Hepatocyte (in vitro differentiated cells): ENCODE data around the gene GNAZ. TPM values are rescaled to one million over a fixed set of nuclear protein-coding genes. Genes with fewer than 3 reads are reported as not detected.
A peak's percentile ranks its signal among the peaks of the same experiment; 100 is the strongest.

ENCODE experiments used
- DNase-seq: peaks from one replicate; pipeline ENCODE4 v3.0.0-alpha.2; 2016; ENCODE audit warnings: low spot score
- H2AFZ ChIP-seq: fragments of 200-600 bp; sonication (generic); 2 replicates; pipeline ENCODE4 v1.6.0; 2016; ENCODE audit warnings: antibody characterized with exemption, mild to moderate bottlenecking
- H3K27ac ChIP-seq: fragments of 200-600 bp; sonication (generic); 2 replicates; pipeline ENCODE4 v1.5.1; 2016; ENCODE audit warnings: mild to moderate bottlenecking
- H3K27me3 ChIP-seq: fragments of 200-600 bp; sonication (generic); 2 replicates; pipeline ENCODE4 v1.6.1; 2016
- H3K36me3 ChIP-seq: fragments of 200-600 bp; sonication (generic); replicated peaks from 2 replicates; pipeline ENCODE4 v1.5.1; 2016; ENCODE audit warnings: low read depth; ENCODE audit not compliant: insufficient read depth
- H3K4me1 ChIP-seq: fragments of 200-600 bp; sonication (generic); 2 replicates; pipeline ENCODE4 v1.5.1; 2016; ENCODE audit warnings: mild to moderate bottlenecking, moderate library complexity; ENCODE audit not compliant: insufficient read depth
- H3K4me2 ChIP-seq: fragments of 200-600 bp; sonication (generic); 2 replicates; pipeline ENCODE4 v1.6.0; 2016
- H3K4me3 ChIP-seq: fragments of 200-600 bp; sonication (generic); 2 replicates; pipeline ENCODE4 v1.5.1; 2016; ENCODE audit warnings: mild to moderate bottlenecking
- H3K79me2 ChIP-seq: fragments of 200-600 bp; sonication (generic); 2 replicates; pipeline ENCODE4 v1.6.0; 2017; ENCODE audit warnings: mild to moderate bottlenecking
- H3K9me2 ChIP-seq: fragments of 200-600 bp; sonication (generic); replicated peaks from 2 replicates; pipeline ENCODE4 v1.6.0; 2017; ENCODE audit warnings: mild to moderate bottlenecking; ENCODE audit not compliant: insufficient read depth
- H3K9me3 ChIP-seq: fragments of 200-600 bp; sonication (generic); 2 replicates; pipeline ENCODE4 v1.5.1; 2016; ENCODE audit warnings: low read depth, mild to moderate bottlenecking
- H4K20me1 ChIP-seq: fragments of 200-600 bp; sonication (generic); 2 replicates; pipeline ENCODE4 v1.6.0; 2016; ENCODE audit warnings: mild to moderate bottlenecking; ENCODE audit not compliant: insufficient read depth, poor library complexity, severe bottlenecking
- CTCF ChIP-seq: fragments of 200-600 bp; sonication (generic); IDR thresholded peaks from 2 replicates; pipeline ENCODE4 v1.5.1; 2016; ENCODE audit warnings: antibody characterized with exemption, mild to moderate bottlenecking; ENCODE audit not compliant: poor library complexity
- EZH2 ChIP-seq: fragments of 200-600 bp; sonication (generic); IDR thresholded peaks from 2 replicates; pipeline ENCODE4 v1.6.1; 2016; ENCODE audit warnings: antibody characterized with exemption, mild to moderate bottlenecking, borderline replicate concordance
- EZH2phosphoT487 ChIP-seq: fragments of 200-600 bp; sonication (generic); IDR thresholded peaks from one replicate; pipeline ENCODE4 v1.6.1; 2018; ENCODE audit warnings: antibody characterized with exemption, mild to moderate bottlenecking, low read depth, moderate library complexity; ENCODE audit not compliant: unreplicated experiment, severe bottlenecking
- WGBS: methylation state at CpG from one replicate; pipeline ENCODE4 v1.1.6; 2016; ENCODE audit warnings: low lambda C conversion rate; ENCODE audit errors: missing lambda C conversion rate; 5-methylcytosine and 5-hydroxymethylcytosine counted together
- polyA plus RNA-seq: library from polyadenylated mRNA; unstranded; fragments of >200 nt; fragmentation: Nextera tagmentation; extraction: Ambion mirVana; gene quantifications from 2 replicates; pipeline ENCODE4 v1.2.1, GENCODE V29; 2016
- total RNA-seq: library from RNA; depleted of rRNA; stranded (reverse); fragments of >200 nt; gene quantifications from 2 replicates; pipeline ENCODE4 v1.2.3, GENCODE V29; 2014

The GNAZ gene
- total and polyA plus RNA-seq, 2 experiments from 2014 or later: 3.4 to 4.1 TPM

DNA sequence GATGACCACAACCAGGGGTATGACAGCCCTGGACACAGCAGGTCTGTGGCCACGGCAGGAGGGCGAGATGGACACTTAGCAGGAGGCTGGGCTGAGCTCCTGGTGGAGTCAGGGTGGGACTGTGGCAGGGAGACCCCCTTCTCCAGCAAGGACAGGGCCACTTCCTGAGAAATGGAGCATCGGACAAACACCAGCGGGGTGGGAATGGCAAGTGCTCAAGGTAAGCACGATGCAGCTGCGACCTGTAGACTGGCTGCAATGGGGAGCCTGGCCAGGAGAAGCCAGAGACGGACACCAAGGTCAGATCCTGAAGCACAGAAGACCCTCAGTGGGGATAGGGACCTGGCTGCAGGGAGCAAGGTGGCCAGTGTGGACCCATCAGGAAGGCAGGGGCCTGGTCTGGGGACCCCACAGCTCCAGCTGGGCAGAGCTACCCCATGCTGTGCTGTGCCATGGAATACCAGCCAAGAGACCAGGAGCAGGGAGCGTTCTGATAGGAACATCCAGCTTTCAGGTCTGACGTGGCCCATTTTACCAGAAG, 42.2 kb downstream of the GNAZ start:
- H3K4me1 ChIP-seq: no peaks in the 10 kb centered on the region
- DNase-seq: no peak
- no peaks in the 10 kb centered on the region for H3K9me3 ChIP-seq
- no peak overlapping the region for H3K4me3 ChIP-seq
- no peaks in the 10 kb centered on the region for H3K79me2 ChIP-seq
- H3K4me2 ChIP-seq: no peak overlapping the region
- no peak overlapping the region for H3K27ac ChIP-seq
- no peak overlapping the region for H2AFZ ChIP-seq
- TF ChIP-seq EZH2phosphoT487: no peak
- no peak for TF ChIP-seq CTCF
- no peak for TF ChIP-seq EZH2
- no peaks in the 10 kb centered on the region for H3K9me2 ChIP-seq
- no peaks in the 10 kb centered on the region for H3K27me3 ChIP-seq
- 91% methylated on average over 9 of the region's 9 CpGs for WGBS
- no peaks in the 10 kb centered on the region for H3K36me3 ChIP-seq
- no peaks in the 10 kb centered on the region for H4K20me1 ChIP-seq

- H4K20me1 ChIP-seq: no peaks in the 10 kb centered on the region
- no peak overlapping the region for H3K4me2 ChIP-seq
- H3K27me3 ChIP-seq: no peaks in the 10 kb centered on the region
- H3K79me2 ChIP-seq: no peaks in the 10 kb centered on the region
- no peak overlapping the region for H2AFZ ChIP-seq
- no peaks in the 10 kb centered on the region for H3K9me2 ChIP-seq
- whole genome bisulfite sequencing: 77% methylated on average over 14 of the region's 14 CpGs
- no peaks in the 10 kb centered on the region for H3K4me1 ChIP-seq
- H3K27ac ChIP-seq: no peak overlapping the region
- DNase-seq: peak; percentile 41
- no peaks in the 10 kb centered on the region for H3K9me3 ChIP-seq
- H3K36me3 ChIP-seq: no peaks in the 10 kb centered on the region
- TF ChIP-seq EZH2phosphoT487: no peak
- TF ChIP-seq EZH2: no peak
- TF ChIP-seq CTCF: no peak
- no peak overlapping the region for H3K4me3 ChIP-seq
These were observed 42.9 kb downstream of the GNAZ start for GRCh38 chr22:23113067-23113846.

GRCh38 chr22:23113847-23114720, 43.8 kb downstream of the GNAZ start:
- DNase-seq: no peak
- H4K20me1 ChIP-seq: no peaks in the 10 kb centered on the region
- no peak overlapping the region for H3K4me2 ChIP-seq
- H3K4me1 ChIP-seq: no peaks in the 10 kb centered on the region
- no peaks in the 10 kb centered on the region for H3K36me3 ChIP-seq
- TF ChIP-seq EZH2 (no peak), CTCF (no peak), EZH2phosphoT487 (no peak)
- H2AFZ ChIP-seq: no peak overlapping the region
- no peak overlapping the region for H3K27ac ChIP-seq
- no peaks in the 10 kb centered on the region for H3K27me3 ChIP-seq
- H3K9me2 ChIP-seq: no peaks in the 10 kb centered on the region
- H3K9me3 ChIP-seq: no peaks in the 10 kb centered on the region
- no peaks in the 10 kb centered on the region for H3K79me2 ChIP-seq
- 87% methylated on average over 17 of the region's 18 CpGs for WGBS
- H3K4me3 ChIP-seq: no peak overlapping the region
